Ascending aorta (tissue), 2 donors: Measurements from ENCODE around the gene LRP1B. TPM values are rescaled to one million over a fixed set of nuclear protein-coding genes. Genes with fewer than 3 reads are reported as not detected.

Experiments used
- DNase-seq, 2 donors: peaks; one replicate each; pipeline ENCODE4 v3.0.0-alpha.2; 2019; ENCODE audit warnings: low spot score in 2 of 2
- H3K27ac ChIP-seq, 2 donors: fragments of 200-600 bp; sonication (generic); one replicate each; pipeline ENCODE4 v1.5.1; 2016 to 2017; ENCODE audit warnings: mild to moderate bottlenecking in 1 of 2
- H3K27me3 ChIP-seq: fragments of 200-600 bp; sonication (generic); one replicate; pipeline ENCODE4 v1.5.1; 2017
- H3K36me3 ChIP-seq, 2 donors: fragments of 200-600 bp; sonication (generic); one replicate each; pipeline ENCODE4 v1.5.1; 2016
- H3K4me1 ChIP-seq, 2 donors: fragments of 200-600 bp; sonication (generic); one replicate each; pipeline ENCODE4 v1.5.1; 2016 to 2017; ENCODE audit warnings: mild to moderate bottlenecking in 1 of 2
- H3K4me3 ChIP-seq, 2 donors: fragments of 200-600 bp; sonication (generic); one replicate each; pipeline ENCODE4 v1.5.1; 2016 to 2017; ENCODE audit warnings: mild to moderate bottlenecking in 1 of 2
- H3K9me3 ChIP-seq, 2 donors: fragments of 200-600 bp; sonication (generic); one replicate each; pipeline ENCODE4 v1.5.1; 2016
- CTCF ChIP-seq, 3 experiments: fragments of 200-600 bp in 2 of 3; fragments of 450-650 bp in 1 of 3; sonication (generic) in 2 of 3; IDR thresholded peaks; one replicate each; pipeline ENCODE4 v1.5.1; 2016 to 2019; ENCODE audit warnings: antibody characterized with exemption in 3 of 3, mild to moderate bottlenecking in 1 of 3, moderate library complexity in 1 of 3
- intact Hi-C: fragments of 100-400 bp; cut with DNase I; formaldehyde crosslinking; loops from one replicate; pipeline ENCODE4 v1.15.1; 2023
- total RNA-seq: library from RNA; depleted of rRNA; stranded (reverse); fragments of >200 nt; gene quantifications from one replicate; pipeline ENCODE4 v1.1.0, GENCODE V29; 2016

The LRP1B gene
- total RNA-seq, 1 donor from 2014 or later = not detected

DNA sequence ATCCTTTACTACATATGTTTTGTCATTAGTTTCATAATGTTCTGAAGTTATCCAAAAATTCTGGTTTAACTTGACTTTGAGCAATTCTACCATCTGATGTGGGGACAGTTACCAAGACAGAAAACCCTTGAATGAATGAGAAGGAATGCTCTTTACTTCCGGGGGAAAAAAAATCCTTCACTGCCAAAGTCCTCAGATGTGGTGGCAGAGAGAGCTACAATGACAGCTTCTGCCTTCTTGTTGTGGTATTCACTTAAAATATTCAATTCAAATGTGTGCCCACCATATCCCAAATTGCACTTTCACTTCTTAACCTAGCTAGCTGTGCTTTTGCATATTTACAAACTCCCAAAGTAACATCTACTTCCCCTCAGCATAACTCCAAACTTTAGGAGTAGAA lies 1818.9 kb downstream of the LRP1B start:
- no peak overlapping the region for H3K4me3 ChIP-seq
- no peaks in the 10 kb centered on the region for H3K36me3 ChIP-seq
- no peaks in the 10 kb centered on the region for H3K9me3 ChIP-seq
- DNase-seq = no peak
- no peak overlapping the region for H3K27ac ChIP-seq
- H3K27me3 ChIP-seq = no peaks in the 10 kb centered on the region
- H3K4me1 ChIP-seq = no peaks in the 10 kb centered on the region
- TF ChIP-seq CTCF (IDR thresholded peaks at IDR 0.05) = no peak
- intact Hi-C loops = no loop called here

GRCh38 chr2:140308706-140309105 lies 1822.1 kb downstream of the LRP1B start:
- no peaks in the 10 kb centered on the region for H3K36me3 ChIP-seq
- no peak for TF ChIP-seq CTCF (IDR thresholded peaks at IDR 0.05)
- no peaks in the 10 kb centered on the region for H3K9me3 ChIP-seq
- no peak overlapping the region for H3K27ac ChIP-seq
- H3K4me1 ChIP-seq = no peaks in the 10 kb centered on the region
- no peak overlapping the region for H3K4me3 ChIP-seq
- no peaks in the 10 kb centered on the region for H3K27me3 ChIP-seq
- DNase-seq = no peak
- intact Hi-C loops = no loop called here

DNA sequence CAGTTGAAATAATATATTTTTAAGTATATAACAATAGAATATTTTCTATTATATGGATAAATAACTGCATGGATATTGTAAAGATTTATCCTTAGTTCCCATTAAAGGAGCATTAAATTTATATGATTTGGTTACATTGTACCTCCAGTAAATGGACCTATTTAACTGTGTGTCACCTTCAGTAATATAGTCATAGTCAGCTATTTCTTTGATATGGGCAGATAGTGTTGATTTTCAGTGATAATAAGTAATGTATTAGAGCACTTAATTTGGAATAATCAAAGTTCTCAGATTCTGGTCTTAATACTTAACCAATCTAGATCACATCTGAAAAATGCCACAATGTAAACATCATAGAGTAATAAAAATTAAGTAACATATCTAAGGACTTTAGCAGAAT lies 1823.3 kb downstream of the LRP1B start:
- DNase-seq = no peak
- no peak for TF ChIP-seq CTCF (IDR thresholded peaks at IDR 0.05)
- Histone ChIP-seq H3K9me3 (no peaks in the 10 kb centered on the region), H3K4me1 (no peaks in the 10 kb centered on the region), H3K4me3 (no peak overlapping the region), H3K27me3 (no peaks in the 10 kb centered on the region), H3K36me3 (no peaks in the 10 kb centered on the region), H3K27ac (no peak overlapping the region)
- intact Hi-C loops = no loop called here

- Histone ChIP-seq H3K4me1 (no peaks in the 10 kb centered on the region), H3K9me3 (no peaks in the 10 kb centered on the region), H3K27ac (no peak overlapping the region), H3K27me3 (no peaks in the 10 kb centered on the region), H3K4me3 (no peak overlapping the region), H3K36me3 (no peaks in the 10 kb centered on the region)
- TF ChIP-seq CTCF (IDR thresholded peaks at IDR 0.05) = no peak
- no peak for DNase-seq
- intact Hi-C loops = no loop called here
Measured at GRCh38 chr2:140295767-140296166, 1835.0 kb downstream of the LRP1B start.

DNA sequence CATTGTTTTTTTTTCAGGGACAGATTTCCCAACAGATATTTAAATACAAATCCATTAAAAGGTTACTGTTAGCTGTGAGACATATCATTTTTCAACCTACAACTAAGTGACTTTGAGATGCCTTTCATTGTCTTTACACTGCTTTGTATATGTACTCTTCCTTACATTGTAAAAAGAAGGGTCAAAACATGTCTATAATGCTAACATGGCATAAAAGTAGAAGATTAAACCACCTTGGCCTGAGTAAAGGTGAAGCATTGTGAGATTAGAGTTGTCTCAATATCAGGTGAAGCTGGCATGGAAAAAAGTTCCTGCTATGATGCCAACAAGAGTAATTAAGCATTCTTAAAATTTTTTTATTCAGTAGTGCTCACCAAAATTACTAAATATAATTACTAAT lies 1842.1 kb downstream of the LRP1B start:
- no peak overlapping the region for H3K27ac ChIP-seq
- no peaks in the 10 kb centered on the region for H3K9me3 ChIP-seq
- no peak for TF ChIP-seq CTCF (IDR thresholded peaks at IDR 0.05)
- no peaks in the 10 kb centered on the region for H3K36me3 ChIP-seq
- DNase-seq = no peak
- H3K27me3 ChIP-seq = no peaks in the 10 kb centered on the region
- intact Hi-C loops = no loop called here
- H3K4me3 ChIP-seq = no peak overlapping the region
- no peaks in the 10 kb centered on the region for H3K4me1 ChIP-seq

DNA sequence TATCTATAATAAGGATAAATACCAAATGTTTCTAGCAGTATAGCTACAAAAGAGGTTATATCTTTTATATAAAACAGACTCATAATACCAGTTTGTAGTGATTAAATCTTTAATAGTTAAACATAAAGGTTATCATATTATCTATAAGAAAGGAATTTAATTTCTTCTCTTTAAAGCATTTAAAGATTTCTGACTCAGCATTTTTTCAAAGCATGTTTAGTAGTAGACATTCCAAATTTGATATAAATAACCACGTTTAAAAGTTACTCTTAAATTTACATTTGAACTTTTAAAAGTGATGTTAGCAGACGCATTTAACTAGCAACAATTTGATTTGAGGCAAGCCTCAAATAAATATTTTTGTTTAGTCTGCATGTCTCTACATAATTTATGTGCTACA lies 1842.6 kb downstream of the LRP1B start:
- Histone ChIP-seq H3K36me3 (no peaks in the 10 kb centered on the region), H3K4me3 (no peak overlapping the region), H3K27me3 (no peaks in the 10 kb centered on the region), H3K27ac (no peak overlapping the region), H3K4me1 (no peaks in the 10 kb centered on the region), H3K9me3 (no peaks in the 10 kb centered on the region)
- TF ChIP-seq CTCF (IDR thresholded peaks at IDR 0.05) = no peak
- intact Hi-C loops = no loop called here
- no peak for DNase-seq
